Activated CD4-positive, alpha-beta T cell treated with anti-CD3 and anti-CD28 coated beads, Interleukin-2, amount 50 U/mL, for 1 hour (primary cell): ENCODE results near the gene KIAA1328.
"Not testable (repeated sequence)": the region's sequence is repeated elsewhere in the genome, so short reads cannot be mapped to it uniquely, and the experiment has no call there.

Experiments
- DNase-seq: peaks from one replicate; pipeline ENCODE4 v3.0.0-alpha.2; 2020

KIAA1328 gene

GRCh38 chr18:36888778-36889177 lies 59.9 kb downstream of the KIAA1328 start:
- DNase-seq: no peak

- DNase-seq: no peak
These were observed 60.4 kb downstream of the KIAA1328 start for GRCh38 chr18:36889321-36889720.

- no peak for DNase-seq
These were observed 60.8 kb downstream of the KIAA1328 start for GRCh38 chr18:36889742-36890141.

GRCh38 chr18:36890598-36890997 lies 61.7 kb downstream of the KIAA1328 start:
- DNase-seq: no peak

- DNase-seq: no peak
These were observed 64.3 kb downstream of the KIAA1328 start for GRCh38 chr18:36893227-36893626.

GRCh38 chr18:36895606-36896005 lies 66.7 kb downstream of the KIAA1328 start:
- DNase-seq: no peak

GRCh38 chr18:36897253-36897652 lies 68.3 kb downstream of the KIAA1328 start:
- DNase-seq: no peak

GRCh38 chr18:36899289-36899688 lies 70.4 kb downstream of the KIAA1328 start:
- no peak for DNase-seq

- no peak for DNase-seq
These were observed 71.5 kb downstream of the KIAA1328 start for GRCh38 chr18:36900466-36900865.

GRCh38 chr18:36901277-36901701 lies 72.4 kb downstream of the KIAA1328 start:
- DNase-seq: no peak

GRCh38 chr18:36903215-36903928 lies 74.4 kb downstream of the KIAA1328 start:
- no peak for DNase-seq

- no peak for DNase-seq
These were observed 76.6 kb downstream of the KIAA1328 start for GRCh38 chr18:36905571-36905970.

GRCh38 chr18:36909282-36909681 lies 80.4 kb downstream of the KIAA1328 start:
- not testable (repeated sequence) for DNase-seq

- DNase-seq: no peak
These were observed 84.0 kb downstream of the KIAA1328 start for GRCh38 chr18:36912887-36913286.

- no peak for DNase-seq
These were observed 89.0 kb downstream of the KIAA1328 start for GRCh38 chr18:36917907-36918306.

- no peak for DNase-seq
These were observed 100.7 kb downstream of the KIAA1328 start for GRCh38 chr18:36929601-36930000.

GRCh38 chr18:36931106-36931505 lies 102.2 kb downstream of the KIAA1328 start:
- no peak for DNase-seq

GRCh38 chr18:36933552-36933951 lies 104.6 kb downstream of the KIAA1328 start:
- no peak for DNase-seq

- DNase-seq: no peak
These were observed 106.0 kb downstream of the KIAA1328 start for GRCh38 chr18:36934884-36935283.

- DNase-seq: no peak
These were observed 113.3 kb downstream of the KIAA1328 start for GRCh38 chr18:36942264-36942663.

- no peak for DNase-seq
These were observed 119.0 kb downstream of the KIAA1328 start for GRCh38 chr18:36947820-36948348.

GRCh38 chr18:36950282-36950681 lies 121.4 kb downstream of the KIAA1328 start:
- DNase-seq: no peak

GRCh38 chr18:36950960-36951359 lies 122.0 kb downstream of the KIAA1328 start:
- DNase-seq: no peak

- no peak for DNase-seq
These were observed 124.1 kb downstream of the KIAA1328 start for GRCh38 chr18:36953047-36953446.

- no peak for DNase-seq
These were observed 131.1 kb downstream of the KIAA1328 start for GRCh38 chr18:36960038-36960437.
